Measurements from ENCODE around the gene NEO1.

- TF ChIP-seq POLR2A (conservative IDR thresholded peaks at IDR 0.05): no peak
- no peak for TF ChIP-seq HDAC6 (IDR thresholded peaks at IDR 0.05; ENCODE audit: low read depth, low read length)
- TF ChIP-seq POLR2AphosphoS2 (IDR thresholded peaks at IDR 0.05; ENCODE audit: low read length): no peak
- TF ChIP-seq CREB1 (IDR thresholded peaks at IDR 0.05): no peak
- no peak for TF ChIP-seq CREB1 (CRISPR knock-in tag; IDR thresholded peaks at IDR 0.05)
- TF ChIP-seq EZH2 (IDR thresholded peaks at IDR 0.05; ENCODE audit: borderline replicate concordance, low read depth, low read length): no peak
- TF ChIP-seq CBX8 (IDR thresholded peaks at IDR 0.05; ENCODE audit: borderline replicate concordance, extremely low read depth, low read depth, low read length, poor library complexity, severe bottlenecking): no peak
- no peak for TF ChIP-seq NR2F6 (CRISPR knock-in tag; IDR thresholded peaks at IDR 0.05)
- TF ChIP-seq NR2C1 (IDR thresholded peaks at IDR 0.05): no peak
- TF ChIP-seq NR2C1 (tag; IDR thresholded peaks at IDR 0.05): no peak
- TF ChIP-seq HDAC2 (IDR thresholded peaks at IDR 0.05): no peak
- TF ChIP-seq NR2C2 (CRISPR knock-in tag; IDR thresholded peaks at IDR 0.05): no peak
- no peak for TF ChIP-seq NR2C2 (tag; IDR thresholded peaks at IDR 0.05)
- no peak for TF ChIP-seq TRIM24 (IDR thresholded peaks at IDR 0.05)
- TF ChIP-seq TARDBP (IDR thresholded peaks at IDR 0.05): no peak
- no peak for TF ChIP-seq ZNF274 (IDR thresholded peaks at IDR 0.05; ENCODE audit: borderline replicate concordance, low read depth, low read length)
- TF ChIP-seq CTCF (IDR thresholded peaks at IDR 0.05 in 2 of 3, conservative IDR thresholded peaks at IDR 0.05 in 1 of 3; ENCODE audit: insufficient read depth in 2 of 3, low read depth in 1 of 3, low read length in 3 of 3): no peak
Observed at GRCh38 chr15:73031648-73032047, 20.6 kb upstream of the NEO1 start.
